Measurements from ENCODE around the gene MAT1A. TPM values are rescaled to one million over a fixed set of nuclear protein-coding genes. Genes with fewer than 3 reads are reported as not detected.

The MAT1A gene
- total RNA-seq: 0.69 TPM
- long read RNA-seq: 0 reads

DNA sequence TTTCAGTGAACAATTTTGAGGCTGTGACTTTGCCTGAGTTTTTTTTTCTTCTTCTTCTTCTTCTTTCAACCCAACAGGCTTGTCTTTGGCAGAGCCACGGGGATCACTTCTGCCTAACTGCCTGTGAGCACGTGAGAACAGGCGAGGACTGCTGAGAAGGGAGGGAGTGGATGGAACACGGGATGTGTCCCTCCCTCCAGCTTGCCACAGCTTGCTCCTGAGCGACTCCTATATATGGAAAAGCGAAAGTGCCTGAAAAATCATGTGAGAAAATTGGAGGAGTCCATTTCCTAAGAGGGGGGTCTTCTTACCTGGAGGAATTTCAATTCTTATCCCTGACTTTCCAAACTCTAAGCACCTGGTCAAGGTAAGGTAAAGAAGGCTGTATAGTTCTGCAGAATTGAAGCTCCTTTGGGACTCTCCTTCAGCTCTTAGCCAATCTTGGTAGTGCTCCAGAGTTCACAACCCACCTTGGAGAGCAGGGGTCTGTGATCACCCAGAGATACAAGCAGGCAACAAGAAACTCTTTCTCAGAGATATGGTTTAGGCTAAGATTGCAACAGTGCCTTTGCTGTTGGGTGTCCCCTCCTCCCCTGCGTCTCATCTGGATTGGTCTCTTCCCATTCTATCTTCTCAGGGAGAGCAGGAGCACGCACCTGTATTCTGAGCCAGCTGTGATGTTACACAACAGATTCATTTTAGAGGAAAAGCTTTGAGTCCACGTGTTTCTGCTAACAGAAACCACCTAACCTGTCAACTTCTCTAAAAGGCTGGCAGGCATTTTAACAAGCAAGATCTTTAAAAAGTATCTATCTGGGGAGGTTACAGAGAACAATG, at the start of gene MAT1A:
Gene MAT1A (minus strand): TSS at position 208 of the 837 bp plus-strand sequence. CDS start 235 bp downstream, outside the sequence.
- H3K4me1 ChIP-seq: no peaks in the 10 kb centered on the region
- H3K27me3 ChIP-seq: no peaks in the 10 kb centered on the region
- H3K4me3 ChIP-seq: no peak within 1 kb of the TSS
- intact Hi-C loops (cut with DNase I): no loop called here
- DNase-seq: no peak
- H3K36me3 ChIP-seq: no peaks in the 10 kb centered on the region
- no peaks in the 10 kb centered on the region for H3K9me3 ChIP-seq
- no peak within 1 kb of the TSS for H3K27ac ChIP-seq
- ATAC-seq: peak; percentile 69
- TF ChIP-seq, protein P1, sequence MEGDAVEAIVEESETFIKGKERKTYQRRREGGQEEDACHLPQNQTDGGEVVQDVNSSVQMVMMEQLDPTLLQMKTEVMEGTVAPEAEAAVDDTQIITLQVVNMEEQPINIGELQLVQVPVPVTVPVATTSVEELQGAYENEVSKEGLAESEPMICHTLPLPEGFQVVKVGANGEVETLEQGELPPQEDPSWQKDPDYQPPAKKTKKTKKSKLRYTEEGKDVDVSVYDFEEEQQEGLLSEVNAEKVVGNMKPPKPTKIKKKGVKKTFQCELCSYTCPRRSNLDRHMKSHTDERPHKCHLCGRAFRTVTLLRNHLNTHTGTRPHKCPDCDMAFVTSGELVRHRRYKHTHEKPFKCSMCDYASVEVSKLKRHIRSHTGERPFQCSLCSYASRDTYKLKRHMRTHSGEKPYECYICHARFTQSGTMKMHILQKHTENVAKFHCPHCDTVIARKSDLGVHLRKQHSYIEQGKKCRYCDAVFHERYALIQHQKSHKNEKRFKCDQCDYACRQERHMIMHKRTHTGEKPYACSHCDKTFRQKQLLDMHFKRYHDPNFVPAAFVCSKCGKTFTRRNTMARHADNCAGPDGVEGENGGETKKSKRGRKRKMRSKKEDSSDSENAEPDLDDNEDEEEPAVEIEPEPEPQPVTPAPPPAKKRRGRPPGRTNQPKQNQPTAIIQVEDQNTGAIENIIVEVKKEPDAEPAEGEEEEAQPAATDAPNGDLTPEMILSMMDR (IDR thresholded peaks at IDR 0.05): no peak

DNA sequence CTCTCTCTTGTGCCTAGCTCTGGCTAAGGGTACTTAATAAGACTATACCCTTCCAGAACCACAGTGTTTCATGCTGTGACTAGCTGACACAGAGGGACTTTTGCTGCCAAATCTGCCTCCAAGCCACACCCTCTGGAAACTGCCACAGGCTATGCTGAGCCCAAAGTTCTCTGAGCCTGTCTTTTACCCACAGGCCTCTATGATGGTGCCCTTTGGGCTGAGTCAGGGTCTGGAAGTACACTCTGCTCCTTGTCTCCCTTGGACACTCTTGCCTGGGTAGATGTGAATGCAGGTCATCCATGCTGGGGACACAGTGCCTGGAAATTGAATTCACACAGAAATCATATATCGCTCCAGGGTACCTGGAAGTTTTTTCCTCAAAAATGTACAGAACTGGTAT, 44.5 kb upstream of the MAT1A start:
- intact Hi-C loops (cut with DNase I): no loop called here
- TF ChIP-seq, protein P1 (IDR thresholded peaks at IDR 0.05): no peak
- ATAC-seq: peak; percentile 24

DNA sequence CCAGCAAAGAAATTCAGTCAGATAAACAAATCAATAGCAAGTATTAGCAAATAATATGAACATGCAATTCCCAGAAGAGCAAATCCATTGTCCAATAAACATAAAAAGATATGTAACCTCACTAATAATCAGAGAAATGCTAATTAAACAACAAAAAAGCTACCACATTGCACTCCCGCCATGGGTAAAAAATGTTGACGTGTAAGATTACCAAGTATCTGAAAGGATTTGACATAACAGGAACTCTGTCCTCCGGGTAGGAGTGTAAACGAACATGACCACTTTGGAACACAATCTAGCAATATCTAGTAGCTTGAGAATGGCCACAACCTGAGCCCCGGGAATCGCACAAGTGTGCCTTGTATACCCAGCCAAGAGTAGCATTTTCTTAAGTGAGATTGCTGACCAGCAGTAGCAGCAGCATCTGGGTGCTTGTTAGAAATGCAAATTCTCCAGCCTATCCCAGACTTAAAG, 35.5 kb upstream of the MAT1A start:
- no peaks in the 10 kb centered on the region for H3K36me3 ChIP-seq
- DNase-seq: no peak
- intact Hi-C loops (cut with DNase I): no loop called here
- H3K27ac ChIP-seq: no peak overlapping the region
- H3K4me1 ChIP-seq: no peaks in the 10 kb centered on the region
- no peak overlapping the region for H3K4me3 ChIP-seq
- no peaks in the 10 kb centered on the region for H3K9me3 ChIP-seq
- peaks cover 3% of the 10 kb centered on the region for H3K27me3 ChIP-seq
- TF ChIP-seq, protein P1 (IDR thresholded peaks at IDR 0.05): no peak
- ATAC-seq: no peak

More for the DNA sequence above, 44.5 kb upstream of the MAT1A start:
- H3K4me1 ChIP-seq: no peaks in the 10 kb centered on the region
- H3K4me3 ChIP-seq: no peak overlapping the region
- no peaks in the 10 kb centered on the region for H3K36me3 ChIP-seq
- H3K27me3 ChIP-seq: peaks cover under 1% of the 10 kb centered on the region
- H3K27ac ChIP-seq: no peak overlapping the region
- no peaks in the 10 kb centered on the region for H3K9me3 ChIP-seq
- no peak for DNase-seq

DNA sequence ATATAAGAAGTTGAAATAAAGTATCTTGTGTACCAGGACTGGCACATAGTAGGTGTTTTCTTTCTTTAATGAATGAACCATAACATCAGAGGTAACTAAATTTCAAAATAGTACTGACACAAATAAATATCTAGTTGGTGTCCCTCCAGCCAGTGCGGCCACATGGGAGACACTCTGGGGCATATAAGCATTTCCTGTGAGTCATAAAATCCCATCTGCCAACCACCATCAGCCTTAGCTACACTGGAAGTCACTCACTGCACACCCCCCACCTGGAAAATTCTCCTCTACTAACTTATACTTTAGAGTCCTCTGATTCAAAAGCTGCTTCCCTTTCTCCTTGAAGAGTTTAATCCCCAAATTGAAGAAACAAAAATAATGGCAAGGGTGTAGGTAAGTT, 34.6 kb upstream of the MAT1A start:
- TF ChIP-seq, protein P1 (IDR thresholded peaks at IDR 0.05): no peak
- H3K27ac ChIP-seq: no peak overlapping the region
- intact Hi-C loops (cut with DNase I): no loop called here
- H3K4me3 ChIP-seq: no peak overlapping the region
- no peaks in the 10 kb centered on the region for H3K9me3 ChIP-seq
- DNase-seq (no peak), ATAC-seq (no peak)
- H3K27me3 ChIP-seq: peaks cover 3% of the 10 kb centered on the region
- no peaks in the 10 kb centered on the region for H3K4me1 ChIP-seq
- H3K36me3 ChIP-seq: no peaks in the 10 kb centered on the region

DNA sequence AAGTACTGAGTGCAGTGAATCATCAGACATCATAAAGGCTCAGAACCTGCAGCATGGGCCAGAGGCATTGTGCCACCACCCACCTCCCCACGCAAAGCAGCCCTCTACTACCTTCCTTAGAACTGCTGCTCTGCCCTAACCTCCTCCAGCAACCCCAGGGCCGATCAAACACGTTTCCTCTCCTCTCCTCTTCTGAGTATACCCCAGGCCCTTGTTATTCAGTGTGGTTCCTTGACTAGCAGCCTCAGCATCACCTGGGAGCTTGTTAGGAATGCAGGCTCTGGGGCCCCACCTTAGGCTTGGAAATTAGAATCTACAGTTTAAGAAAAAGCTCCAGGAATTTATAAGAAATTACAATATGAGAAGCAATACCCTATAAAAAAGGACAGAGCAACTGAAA, 33.9 kb upstream of the MAT1A start:
- ATAC-seq (no peak), DNase-seq (no peak)
- intact Hi-C loops (cut with DNase I): no loop called here
- TF ChIP-seq, protein P1 (IDR thresholded peaks at IDR 0.05): no peak
- no peaks in the 10 kb centered on the region for H3K36me3 ChIP-seq
- no peaks in the 10 kb centered on the region for H3K9me3 ChIP-seq
- no peaks in the 10 kb centered on the region for H3K4me1 ChIP-seq
- H3K4me3 ChIP-seq: no peak overlapping the region
- H3K27me3 ChIP-seq: no peaks in the 10 kb centered on the region
- no peak overlapping the region for H3K27ac ChIP-seq
